MM.1S (cell line): ENCODE results near the gene GNG14.

Source experiments
- EZH2 ChIP-seq: fragments of 300-600 bp; sonication (generic); optimal IDR thresholded peaks from 2 replicates; pipeline ENCODE3; 2017; ENCODE audit warnings: low read depth, mild to moderate bottlenecking, antibody characterized with exemption, low read length, mixed read lengths
- TF ChIP-seq, protein P1 (sequence below): fragments of 300-600 bp; sonication (generic); IDR thresholded peaks from 2 replicates; pipeline ENCODE4 v1.5.1; 2016; ENCODE audit warnings: antibody characterized with exemption, low read length, mixed read lengths

DNA sequence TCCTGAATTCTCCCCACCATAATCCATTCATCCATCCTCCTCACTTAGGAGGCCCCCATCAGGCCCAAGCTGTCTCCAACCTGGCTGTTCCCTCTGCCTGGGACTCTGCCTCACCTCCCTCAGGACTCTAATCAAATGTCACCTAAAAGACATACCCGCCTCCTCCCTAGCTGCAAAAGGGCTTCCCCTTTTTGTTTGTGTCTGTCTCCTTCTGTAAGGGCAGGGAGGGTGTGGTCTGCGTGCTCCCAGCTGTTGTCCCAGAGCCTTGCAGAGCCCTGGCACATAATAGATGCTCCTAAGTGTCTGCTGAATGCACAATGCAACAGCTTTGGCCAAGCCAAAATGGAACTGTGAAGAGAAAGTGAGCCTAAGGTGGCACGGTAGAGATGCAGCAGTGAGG, 42.3 kb downstream of the GNG14 start:
- TF ChIP-seq, protein P1, sequence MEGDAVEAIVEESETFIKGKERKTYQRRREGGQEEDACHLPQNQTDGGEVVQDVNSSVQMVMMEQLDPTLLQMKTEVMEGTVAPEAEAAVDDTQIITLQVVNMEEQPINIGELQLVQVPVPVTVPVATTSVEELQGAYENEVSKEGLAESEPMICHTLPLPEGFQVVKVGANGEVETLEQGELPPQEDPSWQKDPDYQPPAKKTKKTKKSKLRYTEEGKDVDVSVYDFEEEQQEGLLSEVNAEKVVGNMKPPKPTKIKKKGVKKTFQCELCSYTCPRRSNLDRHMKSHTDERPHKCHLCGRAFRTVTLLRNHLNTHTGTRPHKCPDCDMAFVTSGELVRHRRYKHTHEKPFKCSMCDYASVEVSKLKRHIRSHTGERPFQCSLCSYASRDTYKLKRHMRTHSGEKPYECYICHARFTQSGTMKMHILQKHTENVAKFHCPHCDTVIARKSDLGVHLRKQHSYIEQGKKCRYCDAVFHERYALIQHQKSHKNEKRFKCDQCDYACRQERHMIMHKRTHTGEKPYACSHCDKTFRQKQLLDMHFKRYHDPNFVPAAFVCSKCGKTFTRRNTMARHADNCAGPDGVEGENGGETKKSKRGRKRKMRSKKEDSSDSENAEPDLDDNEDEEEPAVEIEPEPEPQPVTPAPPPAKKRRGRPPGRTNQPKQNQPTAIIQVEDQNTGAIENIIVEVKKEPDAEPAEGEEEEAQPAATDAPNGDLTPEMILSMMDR = no peak
- no peak for TF ChIP-seq EZH2
